Esophagus squamous epithelium (tissue), 4 donors: Measurements from ENCODE around the gene CXXC5.

ENCODE experiments used
- POLR2A ChIP-seq, 4 donors: fragments of 450-650 bp; IDR thresholded peaks; one replicate each; pipeline ENCODE4 v1.6.1; 2017; ENCODE audit warnings: antibody characterized with exemption in 4 of 4, mild to moderate bottlenecking in 4 of 4, moderate library complexity in 3 of 4
- TF ChIP-seq, protein P1 (sequence below), 6 experiments: fragments of 450-650 bp in 4 of 6; fragments of 200-600 bp in 2 of 6; sonication (generic) in 2 of 6; IDR thresholded peaks; one replicate each; pipeline ENCODE4 v1.5.1; 2016 to 2019; ENCODE audit warnings: antibody characterized with exemption in 6 of 6, mild to moderate bottlenecking in 4 of 6, moderate library complexity in 4 of 6

DNA sequence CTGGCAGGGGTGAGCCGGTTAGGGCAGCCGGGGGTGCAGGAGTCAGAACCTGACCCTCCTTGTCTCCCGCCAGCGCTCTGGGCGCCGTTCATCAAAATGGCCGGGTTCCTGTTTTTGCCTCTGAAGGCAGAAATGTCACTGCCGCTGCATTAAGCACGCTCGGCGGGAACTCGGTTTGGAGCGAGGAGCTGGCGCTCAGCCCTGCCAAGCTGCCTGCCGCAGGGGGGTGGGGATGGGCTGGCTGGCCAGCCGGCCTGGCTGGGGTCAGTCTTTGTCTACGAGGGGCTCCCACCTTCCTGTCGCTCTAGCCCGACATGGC, 63.7 kb downstream of the CXXC5 start:
- TF ChIP-seq, protein P1, sequence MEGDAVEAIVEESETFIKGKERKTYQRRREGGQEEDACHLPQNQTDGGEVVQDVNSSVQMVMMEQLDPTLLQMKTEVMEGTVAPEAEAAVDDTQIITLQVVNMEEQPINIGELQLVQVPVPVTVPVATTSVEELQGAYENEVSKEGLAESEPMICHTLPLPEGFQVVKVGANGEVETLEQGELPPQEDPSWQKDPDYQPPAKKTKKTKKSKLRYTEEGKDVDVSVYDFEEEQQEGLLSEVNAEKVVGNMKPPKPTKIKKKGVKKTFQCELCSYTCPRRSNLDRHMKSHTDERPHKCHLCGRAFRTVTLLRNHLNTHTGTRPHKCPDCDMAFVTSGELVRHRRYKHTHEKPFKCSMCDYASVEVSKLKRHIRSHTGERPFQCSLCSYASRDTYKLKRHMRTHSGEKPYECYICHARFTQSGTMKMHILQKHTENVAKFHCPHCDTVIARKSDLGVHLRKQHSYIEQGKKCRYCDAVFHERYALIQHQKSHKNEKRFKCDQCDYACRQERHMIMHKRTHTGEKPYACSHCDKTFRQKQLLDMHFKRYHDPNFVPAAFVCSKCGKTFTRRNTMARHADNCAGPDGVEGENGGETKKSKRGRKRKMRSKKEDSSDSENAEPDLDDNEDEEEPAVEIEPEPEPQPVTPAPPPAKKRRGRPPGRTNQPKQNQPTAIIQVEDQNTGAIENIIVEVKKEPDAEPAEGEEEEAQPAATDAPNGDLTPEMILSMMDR (IDR thresholded peaks at IDR 0.05), result no peak
- TF ChIP-seq POLR2A (IDR thresholded peaks at IDR 0.05), result no peak
